Right lobe of liver (tissue), 4 donors: ENCODE results near the gene UHRF2.

Experiments
- CTCF ChIP-seq, 4 donors: fragments of 200-600 bp in 3 of 4; fragments of 450-650 bp in 1 of 4; IDR thresholded peaks; one replicate each; pipeline versions ENCODE4 v1.5.1 to v1.8.0; 2016 to 2022; ENCODE audit warnings: antibody characterized with exemption in 4 of 4, mild to moderate bottlenecking in 2 of 4
- POLR2A ChIP-seq: fragments of 450-650 bp; IDR thresholded peaks from one replicate; pipeline ENCODE4 v1.6.1; 2017; ENCODE audit warnings: antibody characterized with exemption, mild to moderate bottlenecking
- donor health status: DM: no; HTN: no; CAD: no.
- donor health status: DM: no; HTN: no; CAD: no.
- donor health status: DM: no; HTN: yes; CAD: no.

GRCh38 chr9:6418764-6419163 is 5.8 kb downstream of the UHRF2 start:
- TF ChIP-seq CTCF (IDR thresholded peaks at IDR 0.05) (no peak), POLR2A (no peak)
